ENCODE data around the gene GNPAT.

GRCh38 chr1:231264642-231265041 lies 23.6 kb downstream of the GNPAT start:
- TF ChIP-seq EZH2 (IDR thresholded peaks at IDR 0.05) (no peak), ZFX (IDR thresholded peaks at IDR 0.05) (no peak), CTCF (IDR thresholded peaks at IDR 0.05 in 2 of 3, conservative IDR thresholded peaks at IDR 0.05 in 1 of 3; ENCODE audit: borderline replicate concordance in 1 of 3, insufficient read depth in 1 of 3, low read depth in 2 of 3, low read length in 2 of 3) (no peak), POLR2AphosphoS5 (IDR thresholded peaks at IDR 0.05; ENCODE audit: low read depth, low read length) (no peak), EZH2phosphoT487 (IDR thresholded peaks at IDR 0.05; ENCODE audit: borderline replicate concordance) (no peak), SP1 (IDR thresholded peaks at IDR 0.05; ENCODE audit: low read depth) (no peak), POLR2A (IDR thresholded peaks at IDR 0.05; ENCODE audit: borderline replicate concordance, extremely low read depth, insufficient read depth, insufficient read length) (no peak), SIN3A (IDR thresholded peaks at IDR 0.05; ENCODE audit: low read depth) (no peak), FOSL1 (IDR thresholded peaks at IDR 0.05; ENCODE audit: low read depth) (no peak), MAX (IDR thresholded peaks at IDR 0.05) (no peak), CEBPB (IDR thresholded peaks at IDR 0.05; ENCODE audit: low read depth) (no peak), ZBTB33 (IDR thresholded peaks at IDR 0.05; ENCODE audit: extremely low read depth, insufficient replicate concordance, low read length) (no peak)
